Fibroblast of skin of right biceps (primary cell): ENCODE data around the gene GAS7.

Experiments used
- DNase-seq: peaks from one replicate; pipeline ENCODE4 v3.0.0-alpha.2; 2013

Gene GAS7

DNA sequence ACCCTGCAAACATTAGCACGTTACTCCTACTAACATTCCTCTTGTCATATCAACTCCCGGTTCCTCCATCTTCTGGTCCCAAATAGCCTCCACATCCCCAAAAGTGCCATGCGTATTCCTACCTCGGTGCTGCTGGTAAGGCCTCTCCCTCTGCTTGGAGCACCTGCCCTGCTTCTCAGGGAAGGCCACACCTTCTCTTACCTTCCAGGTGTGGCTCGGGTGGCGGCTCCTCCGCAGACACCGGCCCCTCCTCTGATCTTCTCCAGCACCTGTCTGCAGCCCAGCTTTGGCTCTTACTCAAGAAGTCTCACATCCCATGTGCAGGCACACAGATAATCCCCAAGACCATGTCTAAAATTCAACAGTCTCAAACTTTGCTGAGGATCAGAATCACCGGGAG is 92.3 kb downstream of the GAS7 start:
- DNase-seq = no peak

GRCh38 chr17:10105513-10106001 is 92.8 kb downstream of the GAS7 start:
- DNase-seq = peak; percentile 84

DNA sequence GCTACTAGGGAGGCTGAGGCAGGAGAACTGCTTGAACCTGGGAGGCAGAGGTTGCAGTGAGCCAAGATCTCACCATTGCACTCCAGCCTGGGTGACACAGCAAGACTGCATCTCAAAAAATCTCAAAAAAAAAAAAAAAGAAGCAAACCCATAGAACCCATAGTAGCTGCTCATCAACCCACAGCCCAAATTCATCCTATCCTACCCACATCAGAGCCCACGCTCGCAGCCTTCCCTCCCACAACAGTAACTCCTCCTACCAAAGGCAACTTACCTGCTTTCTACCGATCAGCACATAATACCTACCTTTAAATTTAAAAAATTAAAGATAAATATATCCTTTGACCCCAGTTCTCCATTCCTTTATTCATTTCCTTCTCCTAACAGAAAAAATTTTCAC is 94.7 kb downstream of the GAS7 start:
- no peak for DNase-seq

DNA sequence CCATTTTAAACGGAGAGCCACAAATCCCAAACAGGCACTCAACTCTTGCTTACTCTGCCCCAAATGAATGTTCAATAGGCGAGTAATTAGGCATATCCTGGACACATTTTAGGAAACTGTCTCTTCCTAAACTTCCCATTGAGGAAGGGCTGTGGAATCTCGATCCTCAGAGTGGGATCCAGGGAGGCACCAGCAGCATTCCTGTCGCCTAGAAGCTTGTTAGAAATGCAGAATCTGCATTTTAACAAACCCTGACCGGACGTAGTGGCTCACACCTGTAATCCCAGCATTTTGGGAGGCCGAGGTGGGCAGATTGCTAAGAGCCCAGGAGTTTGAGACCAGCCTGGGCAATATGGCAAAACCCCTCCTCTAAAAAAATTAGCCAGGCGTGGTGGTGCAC is 95.6 kb downstream of the GAS7 start:
- DNase-seq = no peak

DNA sequence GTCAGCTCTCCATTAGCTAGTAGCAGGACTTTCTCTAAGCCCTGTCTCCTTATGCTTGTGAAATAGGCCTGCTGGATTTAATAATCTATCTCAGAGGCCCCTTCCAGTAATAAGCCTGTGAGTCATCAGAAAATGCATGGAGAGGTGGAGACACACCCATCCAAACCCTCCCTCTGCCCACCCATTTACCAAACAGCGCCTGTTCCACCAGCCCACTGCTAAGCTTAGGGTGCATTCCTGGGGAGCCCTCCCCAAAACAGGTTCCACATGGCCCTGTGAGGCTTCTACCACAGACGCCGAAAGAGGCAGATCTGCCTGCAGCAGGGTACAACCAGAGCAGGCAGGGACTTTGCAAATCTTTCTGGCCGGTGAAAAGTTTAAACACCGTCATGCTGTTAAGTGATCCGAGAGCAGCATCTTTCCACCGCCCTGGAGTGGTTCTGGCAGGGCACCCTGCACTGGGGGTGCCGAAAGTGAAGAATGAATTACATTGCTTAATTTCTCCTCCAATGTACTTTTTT is 99.3 kb downstream of the GAS7 start:
- peak; percentile 91 for DNase-seq

DNA sequence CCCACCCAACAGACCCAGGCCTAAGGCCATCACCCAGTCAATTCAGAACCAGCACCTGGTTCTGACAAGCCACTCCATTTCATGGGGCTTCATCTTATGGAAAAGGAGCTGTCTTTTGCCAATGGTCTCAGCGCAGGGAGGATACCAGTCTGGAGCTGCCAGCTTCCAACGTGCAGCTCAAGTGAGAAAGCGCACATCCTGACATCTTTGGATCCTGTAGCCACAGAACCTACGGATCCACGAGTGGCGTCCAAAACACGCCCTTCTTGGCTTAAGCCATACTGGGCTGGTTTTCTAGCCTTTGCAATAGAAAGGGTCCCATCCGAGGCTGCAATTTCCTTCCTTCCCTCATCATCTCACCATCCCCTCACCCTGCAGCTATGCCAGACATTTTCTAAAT is 101.8 kb downstream of the GAS7 start:
- no peak for DNase-seq

GRCh38 chr17:10095295-10095694 is 103.1 kb downstream of the GAS7 start:
- DNase-seq = peak; percentile 81

GRCh38 chr17:10094797-10095196 is 103.6 kb downstream of the GAS7 start:
- no peak for DNase-seq

DNA sequence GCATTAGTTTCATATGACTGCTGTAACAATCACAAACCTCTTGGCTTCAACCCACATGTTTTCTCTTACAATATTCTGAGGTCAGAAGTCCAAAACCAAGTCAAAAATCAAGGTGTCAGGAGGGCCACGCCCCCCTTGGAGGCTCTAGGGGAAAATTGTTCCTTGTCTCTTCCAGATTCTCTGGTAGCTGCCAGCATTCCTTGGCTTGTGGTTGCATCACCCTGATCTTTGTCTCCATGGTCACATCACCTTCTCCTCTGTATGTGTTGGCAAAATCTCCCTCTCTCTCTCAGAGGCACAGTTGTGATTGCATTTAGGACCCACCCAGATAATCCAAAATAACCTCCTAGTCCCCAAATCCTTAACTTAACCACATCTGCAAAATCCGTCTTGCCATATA is 105.8 kb downstream of the GAS7 start:
- DNase-seq = no peak

GRCh38 chr17:10091046-10091445 is 107.4 kb downstream of the GAS7 start:
- peak; percentile 62 for DNase-seq

DNA sequence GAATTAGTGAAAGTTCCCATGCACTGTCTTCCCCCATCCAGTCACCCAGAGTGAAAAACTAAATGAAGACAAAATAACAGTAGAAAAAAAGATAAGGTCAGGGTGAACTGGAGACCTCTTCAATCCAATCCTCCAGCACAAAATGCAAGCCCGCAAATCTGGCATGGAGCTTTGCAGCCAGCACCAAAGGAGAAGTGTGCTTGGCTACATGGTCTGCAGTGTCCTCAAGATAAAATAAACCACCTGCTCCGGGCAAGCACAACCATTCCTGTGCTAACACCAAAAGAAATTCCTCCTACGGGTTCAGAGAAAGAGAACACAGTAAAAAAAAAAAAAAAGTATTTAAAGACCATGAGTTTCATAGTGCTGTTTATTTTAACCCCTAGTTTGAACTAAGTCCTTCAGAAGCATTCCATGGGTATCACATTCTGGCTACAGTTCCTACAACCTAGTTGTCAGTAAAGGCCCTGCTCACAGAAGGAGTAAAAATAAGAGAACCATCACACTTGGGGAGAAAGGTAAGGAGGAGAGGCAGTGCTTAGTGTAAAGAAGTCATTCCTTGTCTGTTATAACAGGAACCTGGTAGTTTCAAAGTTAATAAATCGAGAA is 109.1 kb downstream of the GAS7 start:
- DNase-seq = no peak

DNA sequence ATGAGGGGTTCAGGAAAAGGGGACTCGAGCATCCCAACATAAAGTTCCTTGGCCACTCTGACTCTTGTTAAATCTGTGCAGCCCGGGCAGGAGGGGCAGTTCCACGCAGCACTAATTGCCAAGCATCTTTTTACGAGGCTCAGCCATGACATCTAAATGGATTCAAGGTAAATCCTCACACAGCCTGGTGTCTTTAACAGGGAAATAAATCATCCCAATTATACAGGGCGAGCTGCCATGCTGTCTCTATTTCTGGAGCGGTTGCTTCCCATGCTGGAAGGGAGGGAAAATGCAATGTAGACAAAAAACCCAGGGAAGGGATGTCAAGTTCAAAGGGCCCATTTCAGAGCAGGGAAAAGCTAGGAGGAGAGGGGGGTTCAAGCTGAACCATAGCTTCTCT is 110.0 kb downstream of the GAS7 start:
- no peak for DNase-seq

DNA sequence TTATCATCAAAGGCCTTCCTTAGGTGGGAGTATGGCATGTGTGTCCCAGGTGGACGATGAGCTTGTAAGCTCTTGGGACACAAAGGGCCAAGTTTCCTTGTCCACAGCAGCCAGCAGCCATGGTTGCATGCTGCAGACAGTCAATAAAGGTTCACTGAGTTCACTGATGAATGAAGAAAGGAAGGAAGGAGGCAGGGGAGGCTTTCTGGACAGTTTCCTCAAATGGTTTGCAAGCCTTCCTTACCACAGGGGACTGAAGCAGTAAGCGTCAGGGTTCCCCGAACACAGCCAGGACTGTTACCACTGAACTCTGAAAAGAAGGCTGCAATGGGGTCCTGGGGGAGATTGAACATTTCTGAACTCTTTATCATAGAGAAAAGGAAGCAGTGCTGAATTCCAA is 111.1 kb downstream of the GAS7 start:
- peak; percentile 52 for DNase-seq

DNA sequence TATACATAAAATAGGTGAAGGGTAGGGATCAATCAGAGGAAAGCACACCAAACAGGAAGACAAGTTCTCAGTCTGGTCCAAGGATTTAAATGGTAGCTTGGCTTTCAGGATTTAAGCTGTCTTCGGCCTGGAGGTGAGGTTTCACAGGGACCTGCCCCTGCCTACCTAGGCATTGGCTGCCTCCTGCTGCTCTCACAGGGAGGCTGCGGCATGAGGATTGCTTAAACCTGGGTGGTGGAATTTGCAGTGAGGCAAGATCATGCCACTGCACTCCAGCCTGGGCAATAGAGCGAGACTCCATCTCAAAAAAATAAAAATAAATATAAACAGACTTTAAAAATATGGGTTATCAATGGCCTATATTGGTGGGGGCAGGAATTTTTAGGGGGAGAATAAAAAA is 114.5 kb downstream of the GAS7 start:
- no peak for DNase-seq

DNA sequence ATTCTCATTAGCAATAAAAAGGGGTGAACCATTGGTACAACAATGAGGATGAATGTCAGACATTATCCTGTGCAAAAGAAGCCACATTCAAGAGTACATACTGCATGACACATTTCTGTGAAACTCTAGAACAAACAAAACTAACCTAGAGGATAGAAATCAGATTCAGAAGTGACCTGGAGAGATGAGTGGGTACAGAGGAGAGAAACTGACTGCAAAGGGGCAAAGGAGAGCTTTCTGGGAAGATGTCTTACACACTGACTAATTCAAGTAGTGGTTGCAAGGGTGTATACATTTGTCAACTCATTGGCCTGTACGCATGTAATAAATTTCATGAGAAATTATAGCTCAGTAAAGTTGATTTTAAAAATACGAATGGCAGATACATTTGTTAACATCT is 115.6 kb downstream of the GAS7 start:
- no peak for DNase-seq

- DNase-seq = no peak
Observed at GRCh38 chr17:10081571-10082169, 116.7 kb downstream of the GAS7 start.

DNA sequence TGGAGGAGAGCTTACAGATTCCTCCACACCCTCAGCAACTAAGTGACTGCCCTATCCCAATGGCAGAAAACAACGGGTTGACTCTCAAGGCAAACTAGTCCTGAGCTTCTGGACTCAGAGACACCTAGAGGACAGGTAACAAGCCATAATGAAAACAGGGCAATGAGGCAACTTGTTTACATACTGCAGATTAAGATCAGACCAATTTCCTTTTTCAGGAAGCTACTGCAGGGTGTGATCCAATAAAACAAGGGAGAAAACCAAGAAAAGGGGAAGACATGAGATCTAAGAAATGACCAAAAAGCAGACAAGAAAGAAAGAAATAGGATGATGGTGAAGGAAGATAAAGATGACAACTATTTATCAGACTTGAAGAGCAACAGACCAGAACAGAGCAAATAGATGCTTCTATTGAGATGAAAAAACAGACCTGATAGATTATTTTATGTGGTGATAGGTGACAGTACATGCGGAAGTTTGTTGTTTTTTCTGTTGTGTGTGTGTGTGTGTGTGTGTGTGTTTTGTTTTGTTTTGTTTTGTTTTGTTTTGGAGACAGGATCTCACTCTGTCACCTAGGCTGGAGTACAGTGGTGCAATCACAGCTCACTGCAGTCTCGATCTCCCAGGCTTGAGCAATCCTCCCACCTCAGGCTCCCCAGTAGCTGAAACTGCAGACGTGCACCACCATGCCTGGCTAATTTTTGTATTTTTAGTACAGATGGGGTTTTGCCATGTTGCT is 120.7 kb downstream of the GAS7 start:
- DNase-seq = no peak

- DNase-seq = no peak
Observed at GRCh38 chr17:10075919-10076318, 122.5 kb downstream of the GAS7 start.

GRCh38 chr17:10073941-10074340 is 124.5 kb downstream of the GAS7 start:
- no peak for DNase-seq

DNA sequence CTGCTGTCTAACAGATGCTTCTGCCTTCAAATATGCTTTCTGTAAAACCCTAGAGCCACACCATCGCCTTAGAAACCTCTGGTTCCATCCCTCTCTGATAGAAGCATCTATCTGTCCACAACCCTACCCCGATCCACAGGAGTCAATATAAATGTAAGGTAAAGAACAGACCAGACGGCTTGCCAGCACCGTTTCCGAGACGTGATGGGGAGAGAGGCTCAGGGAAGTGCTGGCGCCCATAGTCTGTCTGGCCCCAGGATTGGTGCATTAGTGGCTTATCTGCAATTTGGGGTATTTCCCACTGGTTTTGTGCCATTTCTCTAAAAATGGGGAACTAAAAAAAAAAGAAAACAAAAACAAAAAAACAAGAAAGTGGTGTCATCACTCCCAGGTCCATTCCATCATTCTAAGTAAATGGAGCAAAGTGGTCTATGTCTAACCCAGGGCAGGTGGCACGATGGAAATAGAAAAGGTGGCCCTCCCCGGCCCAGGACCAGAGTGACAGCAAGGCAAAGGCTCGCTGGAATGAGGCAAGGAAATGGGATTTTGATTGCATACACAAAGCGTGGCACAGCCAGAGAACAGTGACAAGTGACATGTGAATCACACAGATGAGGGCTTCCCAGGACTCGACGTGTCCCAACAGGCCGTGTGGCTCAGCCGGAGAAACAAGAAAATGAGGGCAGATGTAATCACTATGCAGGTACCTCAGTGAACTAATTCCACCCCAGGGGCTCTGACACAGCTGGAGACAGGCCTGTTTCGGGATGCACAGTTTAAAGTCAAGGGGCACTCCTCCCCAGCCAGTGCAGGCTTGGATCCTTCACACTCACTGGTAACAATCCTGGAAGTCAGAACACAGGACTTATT is 125.6 kb downstream of the GAS7 start:
- DNase-seq = no peak

DNA sequence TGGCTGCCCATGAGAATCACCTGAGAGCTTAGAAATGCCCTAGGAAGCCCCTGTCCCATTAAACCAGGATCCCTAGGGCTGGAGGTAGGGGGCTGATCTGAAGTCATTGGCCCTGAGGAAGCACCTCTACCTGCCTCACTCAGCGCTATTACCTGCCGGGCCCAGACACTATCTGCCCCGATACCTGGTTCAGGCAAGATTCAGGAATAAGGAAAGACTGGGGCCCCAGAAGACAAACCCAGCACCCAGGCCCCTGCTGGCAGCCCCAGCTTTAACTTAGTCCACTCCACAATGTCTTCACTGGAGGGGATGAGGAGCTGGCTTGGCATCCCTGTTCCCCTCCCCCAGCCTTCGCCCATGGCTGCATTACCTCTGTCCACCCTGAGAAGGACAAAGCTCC is 126.3 kb downstream of the GAS7 start:
- DNase-seq = no peak

GRCh38 chr17:10071141-10071540 is 127.3 kb downstream of the GAS7 start:
- DNase-seq = peak; percentile 53

DNA sequence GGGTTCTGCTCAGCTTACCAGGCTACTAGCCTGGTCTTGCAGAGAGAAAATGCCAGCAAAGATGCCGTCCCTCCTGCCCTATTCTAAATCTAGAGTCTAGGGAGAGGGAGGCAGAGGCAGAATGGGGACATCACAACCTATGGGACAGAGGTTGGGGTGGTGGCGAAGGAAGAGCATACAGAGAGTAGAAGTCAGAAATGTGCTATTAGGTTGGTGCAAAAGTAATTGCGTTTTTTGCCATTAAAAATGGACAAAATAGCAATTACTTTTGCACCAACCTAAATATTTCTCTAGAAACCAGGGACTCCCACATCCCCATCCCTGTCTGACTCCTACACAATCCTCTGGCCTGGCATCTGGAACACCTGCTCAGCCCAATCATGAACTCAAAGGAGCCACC is 127.7 kb downstream of the GAS7 start:
- no peak for DNase-seq
